ENCODE results near the gene ACACB.

Gene ACACB

GRCh38 chr12:109307051-109307450 is 190.7 kb downstream of the ACACB start:
- Histone ChIP-seq H3K27me3 (ENCODE audit: control insufficient read depth in 5 of 5, insufficient read depth in 4 of 5, low read length in 5 of 5) (peaks cover 30 to 64% (median 38%) of the 10 kb centered on the region in 5 donors), H3K27ac (ENCODE audit: low read depth, low read length) (no peak overlapping the region), H3K9ac (ENCODE audit: low read length in 5 of 5) (no peak overlapping the region), H3K9me3 (ENCODE audit: control insufficient read depth in 5 of 5, low read length in 5 of 5) (no peaks in the 10 kb centered on the region), H3K36me3 (ENCODE audit: control insufficient read depth in 5 of 5, insufficient read depth in 5 of 5, low read length in 5 of 5) (no peaks in the 10 kb centered on the region), H3K4me3 (ENCODE audit: low read depth in 1 of 5, low read length in 5 of 5) (no peak overlapping the region), H3K4me1 (ENCODE audit: control insufficient read depth in 5 of 5, insufficient read depth in 5 of 5, low read length in 5 of 5) (peaks cover 0 to 18% (median 17%) of the 10 kb centered on the region in 5 donors)

GRCh38 chr12:109308534-109309380 is 192.4 kb downstream of the ACACB start, which contains the start of gene FOXN4:
FOXN4 (minus strand) TSS chr12:109309284; CDS start chr12:109308321, 963 bp downstream.
- Histone ChIP-seq H3K36me3 (ENCODE audit: control insufficient read depth in 5 of 5, insufficient read depth in 5 of 5, low read length in 5 of 5) (no peaks in the 10 kb centered on the region), H3K27me3 (ENCODE audit: control insufficient read depth in 5 of 5, insufficient read depth in 4 of 5, low read length in 5 of 5) (peaks cover 28 to 57% (median 35%) of the 10 kb centered on the region in 5 donors), H3K4me1 (ENCODE audit: control insufficient read depth in 5 of 5, insufficient read depth in 5 of 5, low read length in 5 of 5) (peaks cover 0 to 18% (median 17%) of the 10 kb centered on the region in 5 donors), H3K9ac (ENCODE audit: low read length in 5 of 5) (peak within 1 kb of the TSS in 1 of 5 donors; percentile 52), H3K4me3 (ENCODE audit: low read depth in 1 of 5, low read length in 5 of 5) (peak within 1 kb of the TSS; percentile 59 to 73 (median 63)), H3K9me3 (ENCODE audit: control insufficient read depth in 5 of 5, low read length in 5 of 5) (no peaks in the 10 kb centered on the region), H3K27ac (ENCODE audit: low read depth, low read length) (no peak within 1 kb of the TSS)

- no peaks in the 10 kb centered on the region for H3K36me3 ChIP-seq (ENCODE audit: control insufficient read depth in 5 of 5, insufficient read depth in 5 of 5, low read length in 5 of 5)
- H3K4me3 ChIP-seq (ENCODE audit: low read depth in 1 of 5, low read length in 5 of 5) = peak overlapping the region; percentile 59 to 73 (median 63)
- H3K9me3 ChIP-seq (ENCODE audit: control insufficient read depth in 5 of 5, low read length in 5 of 5) = no peaks in the 10 kb centered on the region
- peak overlapping the region in 1 of 5 donors; percentile 52 for H3K9ac ChIP-seq (ENCODE audit: low read length in 5 of 5)
- peaks cover 24 to 52% (median 33%) of the 10 kb centered on the region in 5 donors for H3K27me3 ChIP-seq (ENCODE audit: control insufficient read depth in 5 of 5, insufficient read depth in 4 of 5, low read length in 5 of 5)
- H3K4me1 ChIP-seq (ENCODE audit: control insufficient read depth in 5 of 5, insufficient read depth in 5 of 5, low read length in 5 of 5) = peaks cover 0 to 18% (median 17%) of the 10 kb centered on the region in 5 donors
- no peak overlapping the region for H3K27ac ChIP-seq (ENCODE audit: low read depth, low read length)
Measured at GRCh38 chr12:109309381-109310246, 193.2 kb downstream of the ACACB start.

- Histone ChIP-seq H3K36me3 (ENCODE audit: control insufficient read depth in 5 of 5, insufficient read depth in 5 of 5, low read length in 5 of 5) (no peaks in the 10 kb centered on the region), H3K4me1 (ENCODE audit: control insufficient read depth in 5 of 5, insufficient read depth in 5 of 5, low read length in 5 of 5) (peaks cover 0 to 18% (median 17%) of the 10 kb centered on the region in 5 donors), H3K27ac (ENCODE audit: low read depth, low read length) (no peak overlapping the region), H3K9me3 (ENCODE audit: control insufficient read depth in 5 of 5, low read length in 5 of 5) (no peaks in the 10 kb centered on the region), H3K27me3 (ENCODE audit: control insufficient read depth in 5 of 5, insufficient read depth in 4 of 5, low read length in 5 of 5) (peaks cover 18 to 44% (median 27%) of the 10 kb centered on the region in 5 donors), H3K4me3 (ENCODE audit: low read depth in 1 of 5, low read length in 5 of 5) (peak overlapping the region; percentile 48 to 73 (median 61)), H3K9ac (ENCODE audit: low read length in 5 of 5) (peak overlapping the region in 1 of 5 donors; percentile 52)
Measured at GRCh38 chr12:109310247-109311125, 194.1 kb downstream of the ACACB start.
